Left hindlimb (tissue), 1 donor: ENCODE results near the gene PRR30.
"Not testable (repeated sequence)": the region's sequence is repeated elsewhere in the genome, so short reads cannot be mapped to it uniquely, and the experiment has no call there.

ENCODE experiments used
- DNase-seq: peaks from one replicate; pipeline ENCODE4 v3.0.0-alpha.2; 2018

The PRR30 gene

DNA sequence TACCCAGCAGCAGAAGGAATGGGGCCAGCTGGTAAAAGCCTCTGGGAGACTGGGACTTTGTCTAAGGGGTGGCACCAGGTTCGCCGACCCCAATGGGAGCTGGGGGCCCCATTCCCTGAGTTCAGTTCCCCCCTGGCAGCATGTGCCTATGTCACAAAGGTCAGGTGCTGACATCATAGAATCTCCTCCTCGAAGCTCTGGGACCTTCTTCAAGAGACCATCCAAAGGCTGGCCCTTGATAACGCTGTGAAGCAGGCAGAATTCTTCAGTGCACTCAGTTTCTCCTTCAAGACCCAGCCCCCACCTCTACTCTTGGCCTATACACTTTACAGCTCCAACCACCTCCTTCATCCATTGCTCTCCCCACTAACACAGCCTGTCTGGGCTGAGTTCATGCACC, at the start of gene PRR30:
Gene PRR30 (minus strand): TSS at position 101 of the 400 bp plus-strand sequence. CDS start 1,081 bp downstream, outside the sequence.
- no peak for DNase-seq

DNA sequence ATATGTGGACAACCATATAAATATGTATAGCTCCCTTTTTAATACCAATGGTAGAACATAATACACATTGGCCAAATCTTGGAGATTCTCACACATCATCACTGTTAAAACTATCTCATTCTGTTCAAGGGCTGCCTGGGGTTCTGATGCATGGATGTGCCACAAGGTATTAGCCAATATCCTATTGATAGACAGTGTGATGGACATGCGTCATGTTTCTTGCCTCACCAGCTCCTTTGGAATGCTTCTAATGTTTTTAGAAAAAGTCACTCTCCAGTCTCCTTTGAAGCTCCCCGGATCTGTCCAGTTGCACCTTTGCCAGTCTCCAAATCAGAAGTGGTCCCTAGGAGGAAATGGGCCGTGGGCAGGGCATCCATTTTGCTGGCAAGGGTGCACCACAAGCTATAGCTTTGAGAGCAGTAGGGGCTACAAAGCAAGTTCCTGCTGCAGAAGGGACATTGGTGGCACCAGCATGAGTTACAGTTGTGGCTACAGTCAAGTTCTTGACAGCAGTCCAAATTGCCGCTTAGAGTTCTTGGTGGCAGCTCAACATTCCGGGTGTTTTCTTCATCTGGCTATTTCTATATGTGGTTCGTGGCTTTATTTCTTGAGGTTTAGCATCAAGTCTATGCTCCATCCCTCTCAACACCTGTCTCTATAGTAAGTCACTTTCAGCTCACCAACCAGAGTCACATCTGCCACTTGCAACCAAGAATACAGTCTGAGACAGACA, 47.6 kb upstream of the PRR30 start:
- no peak for DNase-seq

DNA sequence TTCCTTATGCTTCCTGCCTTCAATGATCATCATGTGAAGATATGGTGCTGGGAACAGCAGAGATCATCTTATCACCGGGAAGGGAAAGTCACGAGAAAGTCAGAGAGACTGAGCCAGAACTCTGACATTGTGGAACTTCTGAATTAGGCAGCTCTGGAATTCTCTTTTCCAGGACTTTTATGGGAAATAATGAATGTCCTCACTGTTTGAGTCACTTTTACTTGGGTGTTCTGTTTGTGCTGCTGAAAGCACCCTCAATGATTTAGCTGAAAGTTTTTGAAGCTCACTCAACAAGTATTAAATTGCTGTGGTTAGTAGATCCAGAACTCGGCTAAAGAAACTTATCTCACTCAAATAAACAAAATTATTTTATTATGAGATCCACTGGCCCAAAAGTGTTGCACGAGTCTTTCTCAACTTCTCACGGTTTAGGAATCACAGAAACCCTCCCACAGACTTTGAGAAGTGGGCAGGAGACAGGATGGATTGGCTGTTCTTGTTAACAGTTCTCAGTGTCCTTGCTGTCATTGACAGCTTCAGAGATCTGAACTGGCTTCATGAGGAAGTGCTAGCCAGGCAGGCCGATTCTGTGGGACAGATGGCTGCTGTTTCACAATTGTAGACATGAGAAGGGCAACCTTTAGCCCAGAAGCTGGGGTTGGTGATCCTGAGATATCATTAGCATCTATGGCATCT, 46.3 kb upstream of the PRR30 start:
- DNase-seq, result no peak

DNA sequence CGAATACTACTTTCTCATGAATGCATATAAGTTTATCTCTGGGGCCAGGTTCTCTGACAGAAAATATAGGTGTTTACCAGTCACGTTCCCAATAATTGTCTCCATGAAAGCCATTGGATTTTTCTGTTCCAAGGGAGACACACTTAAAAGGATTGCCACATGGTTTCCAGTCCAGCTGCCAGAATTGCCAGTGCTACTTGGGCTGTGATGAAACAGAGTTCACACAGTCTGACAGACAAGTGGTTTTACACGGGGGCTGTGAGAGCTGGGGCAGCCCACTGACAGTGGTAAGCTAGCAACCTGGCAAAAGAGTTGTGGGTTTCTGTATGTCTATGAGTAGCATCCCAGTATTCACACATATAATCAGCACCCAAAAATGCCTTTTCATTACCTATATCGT, 44.9 kb upstream of the PRR30 start:
- no peak for DNase-seq

DNA sequence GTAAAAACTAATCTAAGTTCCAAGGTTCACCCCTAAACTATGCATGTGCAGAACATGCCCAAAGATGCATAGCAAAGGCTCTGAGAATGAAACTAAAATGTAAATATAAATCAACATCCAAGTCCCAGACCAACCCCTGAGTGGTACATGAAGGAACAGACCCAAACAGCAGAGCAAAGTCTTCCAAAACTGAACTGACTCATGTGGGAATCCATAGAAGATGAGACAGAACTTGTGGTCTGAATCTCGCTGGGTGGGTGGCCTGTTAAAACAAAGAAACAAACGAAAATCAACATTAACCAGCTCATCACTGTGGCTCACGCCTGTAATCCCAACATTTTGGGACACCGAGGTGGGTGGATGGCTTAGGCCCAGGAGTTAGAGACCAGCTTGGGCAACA, 43.1 kb upstream of the PRR30 start:
- DNase-seq, result no peak

DNA sequence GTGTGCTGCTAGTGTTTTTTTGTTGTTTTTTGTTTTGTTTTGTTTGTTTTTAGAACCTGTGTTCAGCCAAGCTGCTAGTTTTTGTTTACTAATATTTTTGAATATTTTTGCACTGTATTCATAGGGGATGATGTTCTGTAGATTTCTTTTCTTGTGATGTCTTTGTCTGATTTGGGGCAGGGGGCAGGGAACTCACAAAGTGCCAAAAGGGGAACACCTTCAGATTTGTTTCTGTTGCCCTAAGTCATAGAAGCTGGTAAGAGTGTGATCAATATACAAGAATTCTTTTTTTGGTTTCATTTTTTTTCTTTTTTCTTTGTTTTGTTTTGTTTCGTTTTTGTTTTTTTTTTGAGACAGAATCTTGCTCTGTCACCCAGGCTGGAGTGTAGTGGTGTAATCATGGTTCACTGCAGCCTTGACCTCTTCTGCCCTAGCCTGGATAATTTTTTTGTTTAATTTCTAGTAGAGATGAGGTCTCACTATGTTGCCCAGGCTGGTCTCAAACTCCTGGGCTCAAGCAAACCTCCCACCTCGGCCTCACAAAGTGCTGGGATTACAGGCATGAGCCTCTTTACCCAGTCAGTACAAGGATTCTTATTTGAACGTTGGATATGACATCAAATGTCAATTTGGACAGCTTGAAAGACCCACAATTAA, 40.3 kb upstream of the PRR30 start:
- DNase-seq, result no peak

DNA sequence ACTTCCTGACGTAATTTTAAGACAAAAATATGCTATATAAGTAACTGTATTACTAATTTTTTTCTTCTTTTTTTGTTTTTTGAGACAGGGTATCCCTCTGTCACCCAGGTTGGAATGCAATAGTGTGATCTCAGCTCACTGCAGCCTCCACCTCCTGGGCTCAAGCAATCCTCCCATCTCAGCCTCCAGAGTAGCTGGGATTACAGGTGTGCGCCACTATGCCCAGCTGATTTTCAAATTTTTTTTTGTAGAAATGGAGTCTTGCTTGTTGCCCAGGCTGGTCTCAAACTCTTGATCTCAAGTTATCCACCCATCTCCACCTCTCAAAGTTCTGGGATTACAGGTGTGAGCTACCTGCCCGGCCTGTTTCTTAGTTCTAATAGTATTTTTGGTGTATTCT, 39.3 kb upstream of the PRR30 start:
- no peak for DNase-seq

DNA sequence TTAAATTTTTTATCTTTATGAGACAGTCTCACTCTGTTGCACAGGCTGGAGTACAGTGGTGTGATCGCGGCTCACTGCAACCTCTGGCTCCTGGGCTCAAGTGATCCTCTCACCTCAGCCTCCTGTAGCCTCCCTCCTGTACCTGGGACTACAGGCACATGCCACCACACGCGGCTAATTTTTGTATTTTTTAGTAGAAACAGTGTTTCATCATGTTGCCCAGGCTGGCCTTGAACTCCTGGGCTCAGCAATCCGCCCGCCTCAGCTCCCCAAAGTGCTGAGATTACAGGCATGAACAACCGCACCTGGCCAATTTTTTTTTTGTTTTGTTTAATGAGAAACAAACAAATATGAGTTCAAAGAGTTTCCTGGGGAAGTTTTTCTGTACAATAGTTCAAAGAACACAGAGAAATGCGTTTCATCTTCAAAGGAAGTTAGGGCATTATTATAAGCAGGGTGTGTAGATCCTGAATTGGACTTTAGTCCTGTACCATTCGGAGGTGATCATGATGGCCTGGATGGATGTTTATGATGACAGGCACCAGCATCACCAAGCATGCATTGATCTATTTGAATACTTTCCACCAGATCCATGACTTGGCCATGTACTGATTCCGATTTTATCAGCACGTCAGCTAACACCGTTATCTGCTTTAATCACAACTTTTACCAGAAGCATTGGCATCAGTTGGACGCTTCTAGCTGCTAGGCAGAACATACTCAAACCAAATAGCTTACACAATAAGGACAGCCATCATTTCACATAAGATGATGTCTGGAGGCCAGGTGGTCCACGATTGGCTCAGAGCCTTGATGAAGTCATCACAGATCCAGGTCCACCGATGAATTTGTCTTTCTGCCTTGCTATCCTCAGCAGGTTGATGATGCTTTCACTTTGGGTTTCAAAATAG, 38.5 kb upstream of the PRR30 start:
- DNase-seq, result no peak

DNA sequence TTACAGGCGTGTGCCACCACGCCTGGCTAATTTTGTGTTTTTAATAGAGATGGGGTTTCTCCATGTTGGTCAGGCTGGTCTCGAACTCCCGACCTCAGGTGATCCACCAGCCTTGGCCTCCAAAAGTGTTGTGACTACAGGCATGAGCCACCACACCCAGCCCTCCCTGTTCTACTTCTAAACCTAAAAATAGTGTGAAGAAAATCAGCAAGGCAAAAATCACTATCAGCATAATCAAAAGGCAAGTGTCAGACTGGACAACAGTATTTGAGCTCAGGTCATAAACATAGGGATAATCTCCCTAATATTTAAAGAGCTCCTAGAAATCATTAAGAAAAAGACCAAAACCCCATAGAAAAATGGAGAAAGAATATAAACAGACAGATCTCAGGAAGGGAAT, 36.6 kb upstream of the PRR30 start:
- not testable (repeated sequence) for DNase-seq

DNA sequence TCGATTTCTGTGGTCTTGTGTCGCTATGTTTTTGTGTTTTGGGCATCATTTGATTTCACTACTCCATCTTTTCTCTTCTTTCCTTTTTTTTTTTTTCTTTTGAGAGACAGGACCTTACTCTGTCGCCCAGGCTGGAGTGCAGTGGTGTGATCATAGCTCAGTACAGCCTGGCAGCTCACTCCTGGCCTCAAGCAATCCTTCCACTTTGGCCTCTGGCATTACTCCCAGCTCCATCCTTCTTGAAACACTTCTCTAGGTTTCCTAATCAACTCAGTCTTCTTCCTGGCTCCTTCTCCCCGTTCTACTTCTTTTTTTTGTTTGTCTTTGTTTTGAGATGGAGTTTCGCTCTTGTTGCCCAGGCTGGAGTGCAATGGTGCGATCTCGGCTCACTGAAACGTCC, 36.1 kb upstream of the PRR30 start:
- DNase-seq, result no peak

DNA sequence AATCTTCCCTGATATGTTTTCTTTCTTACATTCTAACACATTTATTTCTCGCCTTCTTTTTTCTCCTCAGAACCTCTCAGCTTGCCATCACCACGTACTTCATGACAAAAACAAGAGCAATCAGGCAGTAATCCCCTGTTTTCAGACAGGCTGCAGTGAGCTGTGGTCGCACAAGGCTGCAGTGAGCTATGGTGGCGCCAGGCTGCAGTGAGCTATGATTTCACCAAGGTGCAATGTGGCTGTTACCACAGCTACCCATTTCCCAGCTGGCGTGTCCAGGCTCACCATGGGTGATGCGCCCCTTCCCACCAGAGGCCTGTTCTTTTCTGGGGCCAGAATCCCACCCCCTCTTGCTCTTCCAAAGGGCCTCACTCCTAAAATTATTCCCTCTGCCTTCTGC, 35.4 kb upstream of the PRR30 start:
- no peak for DNase-seq

DNA sequence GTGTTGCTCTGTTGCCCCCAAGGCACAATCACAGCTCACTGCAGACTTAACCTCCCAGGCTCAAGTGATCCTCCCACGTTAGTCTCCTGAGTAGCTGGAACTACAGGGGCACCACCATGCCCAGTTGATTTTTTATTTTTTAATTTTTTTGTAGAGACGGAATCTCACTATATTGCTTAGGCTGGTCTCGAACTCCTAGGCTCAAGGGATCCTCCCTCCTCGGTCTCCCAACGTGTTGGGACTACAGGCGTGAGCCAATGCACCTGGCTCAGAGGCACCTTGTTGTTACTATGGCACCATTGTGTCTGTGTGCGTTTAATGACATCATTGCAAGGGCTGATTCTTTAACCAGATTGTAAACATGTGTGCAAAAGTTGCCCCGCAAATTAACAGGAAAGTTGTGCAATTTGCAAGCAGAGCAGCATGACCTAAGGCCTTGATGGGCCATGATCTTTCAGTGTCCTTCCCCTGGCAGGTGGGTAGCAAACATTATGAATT, 32.2 kb upstream of the PRR30 start:
- DNase-seq, result no peak

DNA sequence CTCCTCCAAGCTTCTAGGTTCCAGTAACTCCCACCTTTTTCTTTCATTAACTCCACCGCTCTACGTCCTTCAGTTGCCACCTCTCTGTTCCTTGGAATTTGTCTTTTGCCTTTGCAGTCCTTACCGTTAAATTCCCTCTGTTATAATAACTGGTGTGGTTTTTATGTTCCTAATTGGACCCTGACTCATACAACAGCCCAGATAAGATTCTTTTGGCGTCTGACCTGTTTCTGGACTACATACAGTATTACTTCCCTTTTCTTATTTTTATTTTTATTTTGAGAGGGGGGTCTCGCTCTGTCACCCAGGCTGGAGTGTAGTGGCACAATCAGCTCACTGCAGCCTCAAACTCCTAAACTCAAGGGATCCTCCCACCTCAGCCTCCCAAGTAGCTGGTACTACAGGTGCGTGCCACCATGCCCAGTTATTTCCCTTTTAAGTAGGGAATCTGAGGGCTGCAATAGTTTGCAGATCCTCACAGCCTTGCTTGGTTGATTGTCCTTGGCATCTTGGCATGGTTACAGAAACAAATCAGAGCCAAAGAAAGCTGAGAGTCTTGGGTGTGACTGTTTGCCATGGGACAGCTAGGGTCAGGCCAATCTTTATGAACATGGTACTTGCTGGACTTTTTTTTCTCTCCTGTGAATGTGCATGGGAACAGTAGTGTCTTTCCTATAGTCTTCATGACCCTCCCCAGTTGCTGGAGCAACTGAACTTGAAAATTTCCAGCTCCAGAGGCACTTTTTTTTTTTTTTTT, 31.5 kb upstream of the PRR30 start:
- DNase-seq, result no peak

DNA sequence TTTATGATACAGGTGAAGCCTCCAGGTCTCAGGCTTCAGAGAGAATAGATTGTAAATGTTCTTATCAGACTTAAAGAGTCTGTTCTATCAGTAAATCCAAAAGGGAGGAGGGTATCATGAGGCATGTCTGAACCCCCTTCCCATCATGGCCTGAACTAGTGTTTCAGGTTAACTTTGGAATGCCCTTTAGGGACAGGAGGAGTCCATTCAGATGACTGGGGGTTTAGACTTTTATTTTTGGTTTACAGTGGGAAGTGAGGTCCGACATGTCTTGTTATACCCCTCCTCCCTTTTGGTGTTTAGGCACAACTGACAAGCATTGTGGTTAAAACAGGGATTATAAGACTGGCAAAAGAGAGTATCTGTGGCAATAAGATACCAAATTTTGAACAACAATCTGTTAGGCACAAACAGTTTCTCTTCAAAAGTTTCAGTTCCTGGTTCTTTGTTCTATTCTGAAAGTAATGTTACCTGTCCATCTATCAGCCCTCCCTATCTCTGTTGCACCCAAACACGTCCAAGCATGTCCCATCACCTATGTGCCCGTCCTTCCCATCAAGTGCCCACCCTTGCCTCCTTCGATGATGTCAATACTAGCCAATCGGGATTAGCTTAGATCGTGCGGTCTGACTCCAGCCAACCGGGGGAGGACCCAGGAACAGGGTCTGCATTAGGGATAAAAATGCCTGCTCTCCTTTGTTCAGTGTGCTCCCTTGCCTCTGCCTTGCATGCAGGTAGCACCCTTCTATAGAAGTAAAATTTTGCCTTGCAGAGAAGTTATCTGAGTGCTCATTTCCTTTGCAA, 26.0 kb upstream of the PRR30 start:
- no peak for DNase-seq

DNA sequence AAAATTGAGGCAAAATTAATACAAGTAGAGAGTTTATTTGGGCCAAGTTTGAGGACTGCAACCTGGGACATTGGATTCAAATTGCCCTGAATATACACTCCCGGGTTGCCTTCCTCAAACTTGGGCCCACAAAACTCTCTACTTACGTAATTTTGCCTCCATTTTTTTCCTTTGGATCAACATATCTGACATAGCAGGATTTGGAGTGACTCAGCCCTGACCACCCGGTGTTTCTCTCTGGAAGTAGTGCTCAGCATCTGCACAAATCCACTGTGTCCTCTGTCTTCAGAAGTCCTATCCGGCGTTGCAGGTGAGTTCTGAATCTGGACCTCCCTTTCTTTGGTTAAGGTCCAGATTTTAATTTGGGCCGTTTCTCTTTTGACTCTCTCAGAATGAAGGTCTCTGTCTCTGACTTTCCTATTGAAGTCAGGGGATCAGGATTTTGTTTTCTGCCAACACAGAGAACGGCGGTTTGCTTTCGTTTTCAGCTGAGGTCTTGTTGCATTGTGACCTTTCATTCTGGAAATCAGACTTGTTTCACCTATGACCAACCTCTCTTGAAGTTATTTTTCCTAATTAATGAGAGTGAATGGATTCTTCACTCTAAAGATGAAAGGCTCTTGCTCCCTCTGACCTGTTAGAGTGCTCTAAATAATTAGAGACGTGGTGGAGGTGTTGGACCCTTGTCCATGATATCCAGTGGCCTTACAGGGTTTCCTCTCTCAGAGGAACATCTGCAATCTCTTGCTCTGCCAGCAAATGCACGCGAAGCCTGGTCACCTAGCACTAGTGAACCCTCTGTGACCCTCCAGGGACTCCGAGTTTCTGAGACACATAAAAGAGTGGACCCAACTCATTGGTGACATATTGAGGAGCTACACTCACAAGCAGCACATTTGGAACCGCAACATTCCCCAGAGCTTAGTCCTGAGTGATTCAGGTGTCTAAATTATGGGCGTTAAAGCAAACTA, 23.2 kb upstream of the PRR30 start:
- no peak for DNase-seq

DNA sequence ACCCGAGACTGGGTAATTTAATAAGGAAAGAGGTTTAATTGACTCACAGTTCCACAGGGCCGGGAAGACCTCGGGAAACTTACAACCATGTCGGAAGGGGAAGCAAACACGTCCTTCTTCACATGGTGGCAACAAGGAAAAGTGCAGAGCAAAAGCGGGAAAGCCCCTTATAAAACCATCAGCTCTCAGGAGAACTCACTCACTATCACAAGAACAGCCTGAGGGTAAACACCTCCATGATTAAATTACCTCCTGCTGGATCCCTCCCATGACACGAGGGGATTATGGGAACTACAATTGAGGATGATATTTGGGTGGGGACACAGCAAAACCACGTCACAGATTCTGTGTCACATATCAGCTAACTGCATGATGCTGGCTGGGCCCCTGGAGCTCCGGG, 21.0 kb upstream of the PRR30 start:
- no peak for DNase-seq

DNA sequence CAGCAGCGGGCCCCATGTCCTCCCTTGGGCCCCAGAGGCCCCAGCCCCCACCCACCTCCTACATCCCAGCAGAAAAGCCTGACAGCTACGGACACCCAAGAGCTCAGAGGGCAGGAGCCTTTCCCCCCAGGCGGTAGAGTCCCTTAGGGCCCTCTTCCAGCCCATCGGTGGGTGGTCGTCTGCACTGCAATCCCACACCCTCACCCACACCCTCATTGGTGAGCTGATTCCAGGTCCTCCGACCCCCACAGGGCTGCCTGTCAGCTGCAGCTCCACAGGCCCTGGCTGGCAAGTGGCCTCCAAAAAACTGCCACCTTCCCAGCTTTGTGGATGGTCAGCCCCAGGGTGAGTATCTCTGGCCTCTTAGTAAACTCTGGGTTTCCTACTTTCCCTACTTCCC, 20.1 kb upstream of the PRR30 start:
- no peak for DNase-seq

DNA sequence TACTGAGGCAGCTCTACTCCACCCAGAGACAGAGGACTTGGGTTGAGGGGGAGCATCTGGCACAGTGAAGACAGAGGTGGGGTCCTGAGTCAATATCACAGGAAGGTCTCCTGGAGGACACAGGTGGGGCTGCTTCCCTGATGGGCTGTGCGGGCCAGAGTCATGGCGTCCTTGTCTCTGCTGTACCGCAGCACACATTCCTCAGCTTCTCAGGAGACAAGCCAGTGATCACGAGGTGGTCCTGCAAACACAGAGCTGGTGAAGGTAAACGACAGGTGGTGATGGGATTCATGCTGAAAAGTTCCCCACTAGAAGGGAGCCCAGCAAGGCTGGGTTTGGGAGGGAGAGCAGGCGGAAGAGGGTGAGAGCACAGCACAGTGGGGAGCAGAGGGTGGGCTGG, 19.3 kb upstream of the PRR30 start:
- no peak for DNase-seq

DNA sequence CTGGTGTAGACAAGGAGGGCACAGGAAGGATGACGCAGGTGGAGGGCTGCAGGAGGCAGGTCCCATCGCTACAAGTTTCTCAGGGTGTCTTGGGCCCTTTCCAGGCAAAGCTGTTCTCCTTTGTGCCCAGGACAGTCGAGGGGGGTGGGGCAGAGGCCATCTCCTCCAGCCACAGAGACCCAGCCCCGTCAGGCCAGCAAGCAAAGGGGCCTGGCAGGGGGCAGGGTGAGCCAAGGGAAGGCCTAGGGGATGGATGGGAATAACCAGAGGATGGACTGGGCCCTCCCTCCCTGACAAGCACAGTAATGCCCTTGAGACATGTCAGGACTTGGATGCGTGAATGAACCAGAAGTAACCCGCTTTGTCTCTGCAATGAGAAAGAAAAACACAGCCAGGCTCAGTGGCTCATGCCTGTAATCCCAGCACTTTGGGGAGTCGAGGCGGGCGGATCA, 15.9 kb upstream of the PRR30 start:
- DNase-seq, result no peak

DNA sequence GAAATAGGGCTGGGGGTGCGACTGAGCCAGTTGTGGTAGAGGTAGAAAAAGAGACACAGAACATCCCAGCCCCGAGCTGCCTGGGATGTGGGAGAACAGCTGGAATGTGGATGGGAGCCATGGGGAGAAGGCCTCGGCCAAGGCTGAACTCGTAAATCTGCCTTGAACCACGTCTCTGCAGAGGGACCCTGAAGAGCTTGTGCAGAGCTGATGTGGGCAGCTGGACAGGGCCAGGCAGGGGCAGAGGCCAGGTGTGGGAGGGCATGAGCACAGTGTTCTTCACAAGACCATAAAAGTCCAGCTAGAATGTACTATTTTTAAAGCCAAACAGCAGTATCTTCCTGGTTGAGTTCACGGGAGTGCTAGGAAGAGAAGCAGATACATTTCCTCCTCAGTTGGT, 15.3 kb upstream of the PRR30 start:
- no peak for DNase-seq
